Endothelial cell of umbilical vein (primary cell): ENCODE results near the gene WDR89.

ENCODE experiments used
- CTCF ChIP-seq, 2 donors: IDR thresholded peaks; 1 replicate in 1 of 2; 2 replicates in 1 of 2; pipeline ENCODE4 v1.5.1; 2011; ENCODE audit warnings: low read length in 2 of 2, mild to moderate bottlenecking in 2 of 2, moderate library complexity in 2 of 2, control low read depth in 1 of 2, inconsistent platforms in 1 of 2, low read depth in 1 of 2; ENCODE audit not compliant: insufficient read depth in 1 of 2; ENCODE audit errors: extremely low read depth in 1 of 2
- FOS ChIP-seq: IDR thresholded peaks from 2 replicates; pipeline ENCODE4 v1.6.1; 2011; ENCODE audit warnings: mild to moderate bottlenecking, low read length, moderate library complexity, borderline replicate concordance; ENCODE audit not compliant: insufficient read depth
- MYC ChIP-seq: IDR thresholded peaks from one replicate; pipeline ENCODE4 v1.6.1; 2011; ENCODE audit warnings: mild to moderate bottlenecking, low read depth, low read length
- POLR2A ChIP-seq: IDR thresholded peaks from 2 replicates; pipeline ENCODE4 v1.6.1; 2012; ENCODE audit warnings: low read depth, mild to moderate bottlenecking, control low read depth, low read length
- POLR2AphosphoS5 ChIP-seq: IDR thresholded peaks from 2 replicates; pipeline ENCODE4 v1.6.1; 2012; ENCODE audit warnings: low read depth, mild to moderate bottlenecking, control low read depth, low read length, moderate library complexity; ENCODE audit not compliant: insufficient read depth

- TF ChIP-seq CTCF (IDR thresholded peaks at IDR 0.05; ENCODE audit: extremely low read depth in 1 of 2, insufficient read depth in 1 of 2, low read depth in 1 of 2, low read length in 2 of 2): no peak
- TF ChIP-seq POLR2A: no peak
- TF ChIP-seq FOS: no peak
- no peak for TF ChIP-seq MYC
- TF ChIP-seq POLR2AphosphoS5: no peak
Observed at GRCh38 chr14:63551332-63551731, 90.3 kb downstream of the WDR89 start.
